GM12872 (cell line): ENCODE results near the gene RIC1.

Experiments
- CTCF ChIP-seq: IDR thresholded peaks from 3 replicates; pipeline ENCODE4 v1.5.1; 2011; ENCODE audit warnings: low read depth, mild to moderate bottlenecking, low read length, moderate library complexity; ENCODE audit not compliant: insufficient read depth

RIC1 gene

GRCh38 chr9:5721279-5722087, 92.6 kb downstream of the RIC1 start:
- no peak for TF ChIP-seq CTCF

- no peak for TF ChIP-seq CTCF
Observed at GRCh38 chr9:5735072-5735471, 106.2 kb downstream of the RIC1 start.

DNA sequence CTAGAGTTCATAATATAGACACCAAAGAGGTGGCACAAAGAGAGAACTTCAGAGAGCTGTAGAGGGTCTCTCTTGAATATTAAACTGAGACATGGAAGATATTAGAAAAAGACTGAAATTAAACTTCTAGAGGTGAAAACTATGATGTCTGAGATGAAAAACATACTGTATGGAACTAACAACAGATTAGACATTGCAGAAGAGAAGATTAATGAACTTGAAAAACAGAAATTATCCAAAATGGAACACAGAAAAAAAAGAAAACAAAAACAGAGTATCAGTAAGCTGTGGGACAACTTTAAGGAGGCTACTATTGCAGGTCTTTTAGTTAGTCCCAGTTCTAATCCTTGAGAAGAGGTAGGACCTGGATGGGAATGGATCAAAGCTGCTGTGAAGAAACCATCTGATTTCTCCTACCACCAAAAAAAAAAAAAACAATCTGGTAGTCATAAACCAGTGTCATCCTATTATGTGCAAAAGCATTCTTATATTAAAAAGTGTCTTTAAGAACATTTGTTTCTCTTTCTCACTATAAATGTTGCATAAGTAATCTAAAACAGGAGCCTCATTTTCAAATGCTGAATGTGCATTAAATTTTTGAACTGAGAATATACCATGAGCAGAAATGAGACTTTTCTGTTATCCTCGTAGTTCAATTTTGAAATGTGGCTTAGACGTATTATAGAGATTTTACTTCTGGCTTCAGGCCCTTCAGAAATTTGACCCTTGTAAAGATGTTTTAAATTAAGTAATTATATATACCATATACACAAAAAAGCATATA, 107.8 kb downstream of the RIC1 start:
- TF ChIP-seq CTCF: no peak

GRCh38 chr9:5743109-5743508, 114.2 kb downstream of the RIC1 start:
- no peak for TF ChIP-seq CTCF

GRCh38 chr9:5748438-5748837, 119.5 kb downstream of the RIC1 start:
- TF ChIP-seq CTCF: no peak

GRCh38 chr9:5749306-5749705, 120.4 kb downstream of the RIC1 start:
- no peak for TF ChIP-seq CTCF

DNA sequence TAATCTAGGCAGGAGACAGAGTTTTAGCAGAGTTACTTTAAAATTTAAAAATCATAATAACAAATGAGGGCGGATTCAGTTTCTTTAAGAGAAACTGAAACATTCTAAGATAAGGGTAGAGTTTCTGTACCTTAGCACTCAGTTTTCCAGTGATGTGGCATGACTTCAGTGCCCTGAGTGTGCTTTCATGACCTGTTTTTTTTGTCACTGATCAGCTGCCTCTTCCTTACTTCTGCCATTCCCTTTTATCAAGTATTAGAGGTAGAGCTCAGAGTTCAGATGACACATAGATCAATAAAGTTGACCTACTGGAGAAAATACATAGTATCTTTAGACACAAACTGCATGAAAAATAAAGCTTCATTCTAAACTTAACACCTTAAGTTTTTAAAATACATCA, 121.7 kb downstream of the RIC1 start:
- no peak for TF ChIP-seq CTCF
